Activated gamma-delta T cell (primary cell): ENCODE data around the gene PEX14.

Source experiments
- DNase-seq: peaks from one replicate; lab custom pipeline; 2025; lab: John Stamatoyannopoulos, UW

The PEX14 gene

GRCh38 chr1:10544239-10544638 lies 69.5 kb downstream of the PEX14 start:
- DNase-seq = no peak

- DNase-seq = no peak
Measured at GRCh38 chr1:10546896-10547295, 72.1 kb downstream of the PEX14 start.

GRCh38 chr1:10549904-10550664 lies 75.3 kb downstream of the PEX14 start:
- DNase-seq = no peak

- DNase-seq = no peak
Measured at GRCh38 chr1:10553118-10553517, 78.4 kb downstream of the PEX14 start.

- no peak for DNase-seq
Measured at GRCh38 chr1:10555635-10556429, 81.1 kb downstream of the PEX14 start.

- no peak for DNase-seq
Measured at GRCh38 chr1:10556430-10557005, 81.8 kb downstream of the PEX14 start.

GRCh38 chr1:10557714-10558113 lies 83.0 kb downstream of the PEX14 start:
- DNase-seq = no peak

- no peak for DNase-seq
Measured at GRCh38 chr1:10559386-10559785, 84.6 kb downstream of the PEX14 start.

GRCh38 chr1:10561497-10561896 lies 86.7 kb downstream of the PEX14 start:
- no peak for DNase-seq

- no peak for DNase-seq
Measured at GRCh38 chr1:10561955-10562354, 87.2 kb downstream of the PEX14 start.

- no peak for DNase-seq
Measured at GRCh38 chr1:10564063-10564462, 89.3 kb downstream of the PEX14 start.

GRCh38 chr1:10569531-10569930 lies 94.8 kb downstream of the PEX14 start:
- no peak for DNase-seq

GRCh38 chr1:10575616-10576015 lies 100.9 kb downstream of the PEX14 start:
- DNase-seq = no peak

GRCh38 chr1:10578070-10578469 lies 103.3 kb downstream of the PEX14 start:
- no peak for DNase-seq

- DNase-seq = no peak
Measured at GRCh38 chr1:10583641-10584040, 108.9 kb downstream of the PEX14 start.

- no peak for DNase-seq
Measured at GRCh38 chr1:10585242-10585641, 110.5 kb downstream of the PEX14 start.

GRCh38 chr1:10586125-10586524 lies 111.4 kb downstream of the PEX14 start:
- DNase-seq = no peak

GRCh38 chr1:10588640-10589039 lies 113.9 kb downstream of the PEX14 start:
- no peak for DNase-seq

- DNase-seq = no peak
Measured at GRCh38 chr1:10589074-10589473, 114.3 kb downstream of the PEX14 start.

- DNase-seq = no peak
Measured at GRCh38 chr1:10591010-10591409, 116.3 kb downstream of the PEX14 start.

GRCh38 chr1:10592373-10592772 lies 117.6 kb downstream of the PEX14 start:
- DNase-seq = no peak

- no peak for DNase-seq
Measured at GRCh38 chr1:10593750-10594149, 119.0 kb downstream of the PEX14 start.
